SH-SY5Y (cell line): ENCODE data around the gene SPATA2L.

Experiments used
- GATA2 ChIP-seq: IDR thresholded peaks from 2 replicates; pipeline ENCODE4 v1.6.1; 2011; ENCODE audit warnings: mild to moderate bottlenecking, low read depth, low read length
- GATA3 ChIP-seq: IDR thresholded peaks from 2 replicates; pipeline ENCODE4 v1.6.1; 2011; ENCODE audit warnings: low read depth, mild to moderate bottlenecking, low read length, moderate library complexity

Gene SPATA2L

GRCh38 chr16:89660146-89660545 lies 41.4 kb downstream of the SPATA2L start:
- no peak for TF ChIP-seq GATA2
- no peak for TF ChIP-seq GATA3

GRCh38 chr16:89658221-89658879 lies 43.2 kb downstream of the SPATA2L start:
- TF ChIP-seq GATA3 (no peak), GATA2 (no peak)

- TF ChIP-seq GATA2 (no peak), GATA3 (no peak)
Observed at GRCh38 chr16:89657442-89658220, 43.9 kb downstream of the SPATA2L start, which contains the start of the genes CHMP1A and SPATA33. TSS of gene CHMP1A (minus strand) at chr16:89657708. CDS start at chr16:89657588, 120 bp downstream. TSS of gene SPATA33 (plus strand) at chr16:89657836. CDS start at chr16:89657912, 76 bp downstream.

- TF ChIP-seq GATA3 (no peak), GATA2 (no peak)
Observed at GRCh38 chr16:89656435-89657121, 44.9 kb downstream of the SPATA2L start.

- TF ChIP-seq GATA3: no peak
- TF ChIP-seq GATA2: no peak
Observed at GRCh38 chr16:89655062-89655643, 46.4 kb downstream of the SPATA2L start.

GRCh38 chr16:89653656-89654295 lies 47.7 kb downstream of the SPATA2L start:
- TF ChIP-seq GATA2 (no peak), GATA3 (no peak)

GRCh38 chr16:89651584-89651983 lies 49.9 kb downstream of the SPATA2L start:
- TF ChIP-seq GATA3 (no peak), GATA2 (no peak)

GRCh38 chr16:89646906-89647305 lies 54.6 kb downstream of the SPATA2L start:
- TF ChIP-seq GATA2: no peak
